Measurements from ENCODE around the gene SDF4.

DNA sequence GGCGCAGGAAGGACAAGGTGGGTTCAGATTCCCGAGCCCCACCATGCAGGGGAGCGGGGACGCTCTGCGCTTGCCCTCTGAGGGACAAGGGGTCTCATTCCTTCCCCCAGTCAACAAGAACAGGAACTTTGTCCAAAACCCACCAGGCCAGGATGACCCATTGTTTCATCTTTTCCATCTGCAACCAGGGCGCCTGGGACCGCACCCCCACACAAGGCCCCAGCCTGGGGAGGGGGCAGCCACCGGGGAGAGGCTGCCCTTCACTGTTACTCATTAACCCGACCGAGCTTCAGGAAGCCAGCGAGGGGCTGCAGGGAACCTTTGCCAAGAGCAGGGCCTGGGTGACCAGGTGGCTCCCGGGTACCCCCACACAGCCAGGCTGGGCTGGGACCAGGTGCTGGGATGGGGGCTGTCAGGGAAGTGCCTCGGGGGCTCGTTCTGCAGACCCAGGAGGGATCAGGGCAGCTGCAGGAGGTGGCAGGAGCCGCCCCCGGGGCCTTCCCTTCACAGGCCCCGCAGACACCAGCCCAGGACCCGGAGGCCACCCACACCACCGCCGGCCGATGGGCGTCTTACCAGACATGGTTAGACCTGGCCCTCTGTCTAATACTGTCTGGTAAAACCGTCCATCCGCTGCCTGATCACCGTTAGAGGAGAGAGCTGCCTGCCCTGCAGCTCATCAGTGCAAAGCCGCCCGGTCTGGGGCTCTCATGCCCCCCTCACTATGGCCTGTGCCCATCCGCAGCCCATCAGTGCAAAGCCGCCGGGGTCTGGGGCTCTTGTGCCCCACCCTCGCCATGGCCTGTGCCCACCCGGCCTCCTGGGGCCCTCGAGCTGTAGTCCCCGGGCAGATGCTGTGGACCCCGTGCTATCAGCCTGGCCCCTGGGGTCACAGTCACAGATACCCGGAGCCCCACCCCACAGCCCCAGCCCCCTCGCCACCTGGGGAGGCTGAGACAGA is 63.1 kb downstream of the SDF4 start:
- TF ChIP-seq POLR2AphosphoS5 (IDR thresholded peaks at IDR 0.05) (no peak), POLR2A (IDR thresholded peaks at IDR 0.05) (no peak)
